Prostate gland (tissue), 2 donors: Measurements from ENCODE around the gene EXOSC5. TPM values are rescaled to one million over a fixed set of nuclear protein-coding genes. Genes with fewer than 3 reads are reported as not detected.
A peak's percentile ranks its signal among the peaks of the same experiment; 100 is the strongest.

Source experiments
- DNase-seq: peaks from one replicate; pipeline ENCODE4 v3.0.0-alpha.2; 2019; ENCODE audit warnings: low spot score
- H3K27ac ChIP-seq, 2 donors: fragments of 200-600 bp; sonication (generic); 2 replicates each; pipeline ENCODE4 v1.5.1; 2017 to 2019
- H3K27me3 ChIP-seq: fragments of 200-600 bp; sonication (generic); replicated peaks from 2 replicates; pipeline ENCODE4 v1.5.1; 2019; ENCODE audit not compliant: insufficient read depth
- H3K36me3 ChIP-seq, 2 donors: fragments of 200-600 bp; sonication (generic); 1 replicate in 1 of 2; 2 replicates in 1 of 2; pipeline versions ENCODE4 v1.5.1 to v1.8.1; 2017 to 2019
- H3K4me1 ChIP-seq: fragments of 200-600 bp; sonication (generic); replicated peaks from 2 replicates; pipeline ENCODE4 v1.5.1; 2019
- H3K4me3 ChIP-seq, 2 donors: fragments of 200-600 bp; sonication (generic); 2 replicates each; pipeline ENCODE4 v1.5.1; 2017 to 2019
- H3K9me3 ChIP-seq: fragments of 200-600 bp; sonication (generic); 2 replicates; pipeline ENCODE4 v1.5.1; 2017
- POLR2A ChIP-seq: fragments of 450-650 bp; IDR thresholded peaks from one replicate; pipeline ENCODE4 v1.6.1; 2016; ENCODE audit warnings: antibody characterized with exemption, mild to moderate bottlenecking
- POLR2AphosphoS5 ChIP-seq: sonication (generic); formaldehyde crosslinking; IDR thresholded peaks from one replicate; pipeline ENCODE4 v1.6.1; 2017; ENCODE audit warnings: antibody characterized with exemption
- WGBS: methylation state at CpG from one replicate; pipeline ENCODE4 v1.1.5; 2018; 5-methylcytosine and 5-hydroxymethylcytosine counted together
- intact Hi-C: fragments of 100-400 bp; cut with DNase I; formaldehyde crosslinking; loops from one replicate; pipeline ENCODE4 v1.14.2; 2022
- total RNA-seq, 2 donors: library from RNA; depleted of rRNA; stranded (reverse); fragments of >200 nt; gene quantifications; one replicate each; pipeline ENCODE4 v1.1.0, GENCODE V29; 2016
- TF ChIP-seq, protein P1 (sequence below), 4 experiments: fragments of 200-600 bp in 2 of 4; fragments of 450-650 bp in 2 of 4; sonication (generic) in 2 of 4; IDR thresholded peaks; 1 replicate in 3 of 4; 2 replicates in 1 of 4; pipeline ENCODE4 v1.5.1; 2016 to 2019; ENCODE audit warnings: antibody characterized with exemption in 4 of 4, mild to moderate bottlenecking in 2 of 4, moderate library complexity in 2 of 4

EXOSC5 gene
- total RNA-seq, 2 donors from 2014 or later = 29.6 to 34.0 TPM

DNA sequence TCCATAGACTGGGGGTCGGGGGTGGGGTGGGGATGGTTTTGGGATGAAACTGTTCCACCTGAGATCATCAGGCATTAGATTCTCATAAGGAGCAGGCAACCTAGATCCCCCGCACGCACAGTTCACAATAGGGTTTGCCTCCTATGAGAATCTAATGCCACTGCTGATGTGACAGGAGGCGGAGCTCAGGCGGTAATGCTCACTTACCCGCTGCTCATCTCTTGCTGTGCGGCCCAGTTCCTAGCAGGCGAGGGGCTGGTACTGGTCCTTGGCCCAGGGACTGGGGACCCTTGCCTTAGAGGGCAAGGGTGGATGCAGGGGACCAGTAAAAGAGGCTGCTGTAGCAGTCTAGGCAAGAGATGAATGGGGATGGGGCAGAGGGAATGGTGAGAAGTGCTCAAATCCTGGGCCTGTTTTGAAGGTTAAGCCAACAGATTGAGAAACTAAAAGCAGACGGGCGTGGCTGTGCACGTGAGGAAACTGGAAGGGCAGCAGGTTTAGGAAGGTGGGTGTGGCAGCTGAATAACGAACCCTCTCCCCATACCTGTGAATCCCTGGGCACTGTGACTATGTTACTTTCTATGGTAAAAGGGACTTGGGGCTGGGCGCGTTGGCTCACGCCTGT, 44.3 kb upstream of the EXOSC5 start:
- DNase-seq = no peak
- TF ChIP-seq POLR2A (no peak), POLR2AphosphoS5 (no peak)
- TF ChIP-seq, protein P1, sequence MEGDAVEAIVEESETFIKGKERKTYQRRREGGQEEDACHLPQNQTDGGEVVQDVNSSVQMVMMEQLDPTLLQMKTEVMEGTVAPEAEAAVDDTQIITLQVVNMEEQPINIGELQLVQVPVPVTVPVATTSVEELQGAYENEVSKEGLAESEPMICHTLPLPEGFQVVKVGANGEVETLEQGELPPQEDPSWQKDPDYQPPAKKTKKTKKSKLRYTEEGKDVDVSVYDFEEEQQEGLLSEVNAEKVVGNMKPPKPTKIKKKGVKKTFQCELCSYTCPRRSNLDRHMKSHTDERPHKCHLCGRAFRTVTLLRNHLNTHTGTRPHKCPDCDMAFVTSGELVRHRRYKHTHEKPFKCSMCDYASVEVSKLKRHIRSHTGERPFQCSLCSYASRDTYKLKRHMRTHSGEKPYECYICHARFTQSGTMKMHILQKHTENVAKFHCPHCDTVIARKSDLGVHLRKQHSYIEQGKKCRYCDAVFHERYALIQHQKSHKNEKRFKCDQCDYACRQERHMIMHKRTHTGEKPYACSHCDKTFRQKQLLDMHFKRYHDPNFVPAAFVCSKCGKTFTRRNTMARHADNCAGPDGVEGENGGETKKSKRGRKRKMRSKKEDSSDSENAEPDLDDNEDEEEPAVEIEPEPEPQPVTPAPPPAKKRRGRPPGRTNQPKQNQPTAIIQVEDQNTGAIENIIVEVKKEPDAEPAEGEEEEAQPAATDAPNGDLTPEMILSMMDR (IDR thresholded peaks at IDR 0.05) = no peak
- Histone ChIP-seq H3K4me1 (no peaks in the 10 kb centered on the region), H3K27ac (no peak overlapping the region), H3K36me3 (no peaks in the 10 kb centered on the region), H3K4me3 (no peak overlapping the region), H3K9me3 (no peaks in the 10 kb centered on the region), H3K27me3 (no peaks in the 10 kb centered on the region)
- WGBS = 76% methylated on average over 15 of the region's 15 CpGs
- intact Hi-C loops = loop anchor here (10.0 kb wide), 1 partner anchor 133 kb away; the partner anchor contains the start of gene CEACAM21

DNA sequence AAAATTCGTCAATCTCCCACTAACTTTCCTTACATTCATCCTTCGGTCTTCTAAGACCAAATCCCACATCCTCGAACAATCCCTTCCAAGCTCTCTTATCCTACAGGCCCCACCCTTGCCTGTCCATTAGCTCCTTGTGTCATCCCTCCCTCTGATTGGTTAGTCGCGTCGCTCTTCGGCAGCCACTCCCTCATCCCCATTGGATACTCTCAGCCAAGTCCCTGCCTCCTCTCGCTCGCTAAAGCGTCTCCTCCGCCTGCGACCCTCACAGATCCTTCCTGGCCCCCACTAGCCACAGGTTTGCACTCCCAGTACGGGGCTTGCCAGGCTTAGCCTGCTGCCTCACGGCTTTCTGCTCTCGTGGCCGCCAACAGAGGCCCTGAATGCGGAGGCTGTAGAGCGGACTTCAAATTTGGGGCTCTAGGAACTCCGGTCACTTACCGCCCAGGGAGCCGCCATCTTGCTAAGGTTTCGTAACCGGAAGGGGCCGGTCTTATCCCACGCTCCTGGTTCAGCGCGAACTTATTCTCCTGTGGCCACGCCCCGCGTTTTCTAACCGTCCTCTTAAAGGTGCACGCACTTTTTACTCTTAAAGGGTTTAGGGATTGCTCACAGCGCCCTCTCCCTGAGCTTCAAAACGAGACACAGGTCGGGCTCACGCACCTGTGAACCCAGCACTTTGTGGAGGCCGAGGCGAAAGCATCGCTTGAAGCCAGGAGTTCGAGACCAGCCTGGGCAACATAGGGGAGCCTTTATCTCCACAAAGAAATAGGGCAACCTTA, 42.5 kb upstream of the EXOSC5 start, which contains the start of gene DMAC2:
TSS of gene DMAC2 (minus strand) at position 472 of the 782 bp plus-strand sequence. CDS start at position 459, 13 bp downstream.
- TF ChIP-seq POLR2A = peak; percentile 60
- peak; percentile 96 for TF ChIP-seq POLR2AphosphoS5
- TF ChIP-seq, protein P1 (IDR thresholded peaks at IDR 0.05) = peak in 3 of 4 experiments; percentile 45 to 66 (median 62)
- under 1% methylated on average over 40 of the region's 40 CpGs for WGBS
- no peaks in the 10 kb centered on the region for H3K27me3 ChIP-seq
- intact Hi-C loops = loop anchor here (10.0 kb wide), 1 partner anchor 135 kb away; the partner anchor contains the start of gene CEACAM21
- H3K4me1 ChIP-seq = no peaks in the 10 kb centered on the region
- no peaks in the 10 kb centered on the region for H3K36me3 ChIP-seq
- DNase-seq = peak; percentile 98
- H3K9me3 ChIP-seq = no peaks in the 10 kb centered on the region
- peak within 1 kb of the TSS; percentile 66 to 91 for H3K4me3 ChIP-seq
- H3K27ac ChIP-seq = peak within 1 kb of the TSS; percentile 93 to 98

DNA sequence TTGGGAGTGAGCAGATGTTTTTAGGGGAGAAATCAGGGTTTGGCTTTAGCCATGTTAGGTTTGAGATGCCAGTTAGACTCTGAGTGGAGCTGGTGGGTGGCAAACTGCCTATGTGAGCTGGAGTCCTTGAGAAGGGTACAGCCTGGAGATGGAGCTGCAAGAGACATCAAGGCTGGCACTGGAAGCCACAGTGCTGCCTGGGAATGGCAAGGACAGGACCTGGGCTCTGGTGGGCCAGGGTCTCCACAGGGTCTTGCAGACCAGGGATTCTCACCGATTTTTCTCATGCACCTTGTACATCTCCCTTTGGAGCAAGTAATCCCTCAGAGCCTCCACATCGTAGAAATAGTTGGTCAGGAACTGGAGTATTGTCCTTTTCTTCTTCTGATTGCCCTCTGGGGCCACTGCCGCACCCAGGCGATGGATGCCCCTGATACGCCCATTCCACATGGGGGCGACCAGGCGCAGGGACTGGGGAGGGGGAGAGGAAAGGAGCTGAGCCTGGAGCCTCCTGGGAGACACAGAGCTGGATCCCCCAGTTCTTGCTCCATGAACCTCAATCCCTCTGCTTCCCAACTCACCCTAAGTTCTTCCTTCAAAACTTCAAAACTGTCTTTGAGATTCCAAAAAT, 40.9 kb upstream of the EXOSC5 start:
- no peaks in the 10 kb centered on the region for H3K9me3 ChIP-seq
- no peak overlapping the region for H3K27ac ChIP-seq
- H3K4me1 ChIP-seq = no peaks in the 10 kb centered on the region
- no peaks in the 10 kb centered on the region for H3K36me3 ChIP-seq
- WGBS = 94% methylated on average over 7 of the region's 7 CpGs
- DNase-seq = no peak
- TF ChIP-seq POLR2A (no peak), POLR2AphosphoS5 (no peak)
- TF ChIP-seq, protein P1 (IDR thresholded peaks at IDR 0.05) = no peak
- H3K27me3 ChIP-seq = no peaks in the 10 kb centered on the region
- H3K4me3 ChIP-seq = no peak overlapping the region
- intact Hi-C loops = no loop called here

DNA sequence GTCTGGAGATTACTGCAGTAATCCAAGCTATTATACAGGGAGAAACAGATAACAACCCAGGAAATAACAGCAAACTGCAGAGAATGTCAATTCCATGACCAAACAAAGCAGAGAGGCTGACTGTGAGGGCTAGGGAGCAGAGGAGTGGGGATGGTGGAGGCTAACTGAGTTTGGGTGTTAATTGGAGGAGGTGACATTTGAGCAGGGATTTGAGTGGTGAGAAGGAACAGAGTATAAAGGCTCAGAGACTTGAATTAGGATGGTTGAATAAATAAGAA, 39.5 kb upstream of the EXOSC5 start:
- intact Hi-C loops = no loop called here
- DNase-seq = no peak
- H3K27me3 ChIP-seq = no peaks in the 10 kb centered on the region
- no peak overlapping the region for H3K4me3 ChIP-seq
- TF ChIP-seq POLR2A (no peak), POLR2AphosphoS5 (no peak)
- TF ChIP-seq, protein P1 (IDR thresholded peaks at IDR 0.05) = no peak
- no peaks in the 10 kb centered on the region for H3K36me3 ChIP-seq
- H3K9me3 ChIP-seq = no peaks in the 10 kb centered on the region
- H3K27ac ChIP-seq = no peak overlapping the region
- no peaks in the 10 kb centered on the region for H3K4me1 ChIP-seq
